ENCODE measurements around the gene CACNA1C. TPM values are rescaled to one million over a fixed set of nuclear protein-coding genes. Genes with fewer than 3 reads are reported as not detected.

Gene CACNA1C
- total RNA-seq, 1 donor: 16.6 TPM

DNA sequence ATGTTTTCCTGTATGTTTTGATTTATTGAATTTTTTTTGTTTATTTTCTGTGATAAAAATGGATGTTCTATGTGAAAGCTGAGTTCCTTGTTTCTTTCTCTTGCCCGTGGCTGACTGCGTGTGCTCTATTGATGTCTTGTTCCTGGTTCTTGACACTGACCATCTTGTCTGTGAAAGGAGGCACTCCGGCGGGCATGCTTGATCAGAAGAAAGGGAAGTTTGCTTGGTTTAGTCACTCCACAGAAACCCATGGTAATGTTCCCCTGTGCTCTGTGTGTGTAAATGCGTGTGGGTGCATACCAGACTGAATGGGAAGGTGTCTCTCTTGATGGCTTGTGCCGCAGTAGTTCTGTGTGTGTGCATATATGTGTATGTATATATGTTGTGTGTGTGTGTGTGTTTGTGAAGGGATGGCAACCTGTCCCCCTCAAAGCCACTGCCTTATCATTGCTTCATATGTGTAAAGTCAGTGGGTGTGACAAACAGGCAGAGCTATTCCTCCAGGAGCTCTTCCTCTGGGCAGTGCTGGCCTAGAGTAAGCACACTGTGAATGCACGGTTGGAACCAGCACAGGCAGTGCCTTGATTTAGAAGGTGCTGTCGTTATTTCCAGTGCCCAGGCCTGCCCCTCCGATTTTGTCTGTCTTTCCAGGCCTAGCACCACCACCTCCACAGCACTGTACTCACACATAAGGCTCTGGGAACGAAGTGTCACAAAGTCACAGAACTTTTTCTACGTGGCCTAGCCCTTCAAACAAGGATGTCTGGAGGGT is 494.7 kb downstream of the CACNA1C start:
- TF ChIP-seq, protein P1, sequence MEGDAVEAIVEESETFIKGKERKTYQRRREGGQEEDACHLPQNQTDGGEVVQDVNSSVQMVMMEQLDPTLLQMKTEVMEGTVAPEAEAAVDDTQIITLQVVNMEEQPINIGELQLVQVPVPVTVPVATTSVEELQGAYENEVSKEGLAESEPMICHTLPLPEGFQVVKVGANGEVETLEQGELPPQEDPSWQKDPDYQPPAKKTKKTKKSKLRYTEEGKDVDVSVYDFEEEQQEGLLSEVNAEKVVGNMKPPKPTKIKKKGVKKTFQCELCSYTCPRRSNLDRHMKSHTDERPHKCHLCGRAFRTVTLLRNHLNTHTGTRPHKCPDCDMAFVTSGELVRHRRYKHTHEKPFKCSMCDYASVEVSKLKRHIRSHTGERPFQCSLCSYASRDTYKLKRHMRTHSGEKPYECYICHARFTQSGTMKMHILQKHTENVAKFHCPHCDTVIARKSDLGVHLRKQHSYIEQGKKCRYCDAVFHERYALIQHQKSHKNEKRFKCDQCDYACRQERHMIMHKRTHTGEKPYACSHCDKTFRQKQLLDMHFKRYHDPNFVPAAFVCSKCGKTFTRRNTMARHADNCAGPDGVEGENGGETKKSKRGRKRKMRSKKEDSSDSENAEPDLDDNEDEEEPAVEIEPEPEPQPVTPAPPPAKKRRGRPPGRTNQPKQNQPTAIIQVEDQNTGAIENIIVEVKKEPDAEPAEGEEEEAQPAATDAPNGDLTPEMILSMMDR (IDR thresholded peaks at IDR 0.05; ENCODE audit: insufficient read depth, low read length): no peak
- no peak for DNase-seq (ENCODE audit: low read depth)

DNA sequence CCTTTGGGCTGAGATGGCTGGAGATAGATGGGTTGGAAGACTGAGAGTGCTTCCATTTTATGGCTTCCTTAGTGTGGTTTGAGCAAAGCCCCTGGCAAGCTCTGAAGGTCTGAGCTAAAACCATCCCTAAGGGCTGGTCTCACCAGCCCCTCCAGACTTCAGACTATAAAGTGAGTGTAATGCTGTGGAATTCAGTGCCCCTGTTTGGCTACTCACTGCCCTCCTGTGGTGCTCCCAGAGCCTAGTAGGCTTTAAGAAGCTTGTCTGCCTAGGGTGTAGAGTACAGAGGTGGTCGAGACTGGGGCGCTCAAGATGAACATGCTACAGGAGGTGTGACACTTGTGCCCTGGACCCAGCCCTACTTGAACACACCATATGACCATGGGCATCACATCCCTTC is 495.3 kb downstream of the CACNA1C start:
- DNase-seq (ENCODE audit: low read depth): no peak
- TF ChIP-seq, protein P1 (IDR thresholded peaks at IDR 0.05; ENCODE audit: insufficient read depth, low read length): no peak

More for the DNA sequence above, 494.7 kb downstream of the CACNA1C start:
- H3K4me3 ChIP-seq (ENCODE audit: low read depth, low read length): no peak overlapping the region

DNA sequence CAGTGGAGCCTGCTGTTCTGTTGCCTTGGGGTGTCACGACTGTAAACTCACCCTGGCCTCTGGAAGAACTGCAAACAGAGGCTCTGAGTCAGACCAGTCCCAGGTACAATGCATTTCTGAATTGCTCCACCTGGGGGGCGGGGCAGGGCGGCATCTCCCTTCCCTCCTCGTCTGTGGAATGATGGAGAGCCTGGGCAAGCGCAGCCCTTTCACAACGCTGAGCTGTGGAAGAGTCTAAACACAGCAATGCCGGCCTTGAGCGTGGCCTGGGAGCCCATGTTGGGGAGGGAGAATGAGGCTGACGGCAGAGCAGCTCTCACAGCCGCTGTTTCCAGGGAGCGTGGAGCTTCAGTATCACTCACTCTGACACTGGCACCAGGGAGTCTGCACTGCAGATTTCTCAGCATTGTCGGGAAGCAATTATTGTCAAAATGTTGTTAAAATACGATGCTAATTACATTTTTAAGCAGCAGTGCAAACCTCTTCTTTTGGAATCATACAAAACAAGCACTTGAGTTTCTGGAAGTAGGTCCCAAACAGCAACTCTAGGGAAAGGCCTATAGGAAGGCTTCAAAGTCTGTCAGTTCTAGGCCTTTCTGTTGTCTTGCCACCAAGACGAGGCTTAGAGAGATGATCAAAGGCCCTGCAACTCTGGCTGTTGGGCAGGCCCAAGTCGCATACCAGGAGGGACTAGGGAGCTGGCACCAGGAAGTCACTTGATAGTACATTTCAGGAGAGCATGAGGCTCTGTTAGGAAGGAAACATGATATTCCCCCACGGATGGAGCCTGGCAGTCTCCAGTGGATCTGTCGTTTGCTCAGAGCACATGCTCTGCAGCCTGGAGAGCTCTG is 498.0 kb downstream of the CACNA1C start:
- H3K4me3 ChIP-seq (ENCODE audit: low read depth, low read length): no peak overlapping the region
- TF ChIP-seq, protein P1 (IDR thresholded peaks at IDR 0.05; ENCODE audit: insufficient read depth, low read length): no peak
- no peak for DNase-seq (ENCODE audit: low read depth)

More for the DNA sequence above, 495.3 kb downstream of the CACNA1C start:
- H3K4me3 ChIP-seq (ENCODE audit: low read depth, low read length): no peak overlapping the region

DNA sequence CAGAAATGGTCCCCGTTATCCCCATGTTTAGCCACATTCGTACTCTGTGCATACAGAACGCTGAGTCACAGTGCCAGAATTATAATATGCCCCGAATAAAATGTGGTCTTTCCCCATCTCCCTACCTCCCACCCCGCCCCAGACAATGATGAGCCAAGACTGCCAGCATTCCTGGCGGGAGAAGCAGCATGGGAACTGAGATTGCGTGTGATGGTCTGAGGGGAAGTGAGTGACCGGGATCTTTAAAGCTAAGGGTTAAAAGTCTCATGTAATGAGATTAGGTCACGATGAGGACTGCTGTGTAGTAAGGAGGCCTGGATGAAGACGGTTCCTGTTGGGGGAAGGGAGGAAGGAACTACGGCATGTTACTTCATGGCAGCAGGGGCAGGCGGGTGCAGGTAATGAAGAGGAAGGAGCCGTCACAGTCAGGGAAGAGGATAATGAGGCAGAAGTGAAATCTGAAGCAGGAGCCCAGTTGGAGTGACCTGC is 498.7 kb downstream of the CACNA1C start:
- TF ChIP-seq, protein P1 (IDR thresholded peaks at IDR 0.05; ENCODE audit: insufficient read depth, low read length): no peak
- DNase-seq (ENCODE audit: low read depth): no peak
- no peak overlapping the region for H3K4me3 ChIP-seq (ENCODE audit: low read depth, low read length)

DNA sequence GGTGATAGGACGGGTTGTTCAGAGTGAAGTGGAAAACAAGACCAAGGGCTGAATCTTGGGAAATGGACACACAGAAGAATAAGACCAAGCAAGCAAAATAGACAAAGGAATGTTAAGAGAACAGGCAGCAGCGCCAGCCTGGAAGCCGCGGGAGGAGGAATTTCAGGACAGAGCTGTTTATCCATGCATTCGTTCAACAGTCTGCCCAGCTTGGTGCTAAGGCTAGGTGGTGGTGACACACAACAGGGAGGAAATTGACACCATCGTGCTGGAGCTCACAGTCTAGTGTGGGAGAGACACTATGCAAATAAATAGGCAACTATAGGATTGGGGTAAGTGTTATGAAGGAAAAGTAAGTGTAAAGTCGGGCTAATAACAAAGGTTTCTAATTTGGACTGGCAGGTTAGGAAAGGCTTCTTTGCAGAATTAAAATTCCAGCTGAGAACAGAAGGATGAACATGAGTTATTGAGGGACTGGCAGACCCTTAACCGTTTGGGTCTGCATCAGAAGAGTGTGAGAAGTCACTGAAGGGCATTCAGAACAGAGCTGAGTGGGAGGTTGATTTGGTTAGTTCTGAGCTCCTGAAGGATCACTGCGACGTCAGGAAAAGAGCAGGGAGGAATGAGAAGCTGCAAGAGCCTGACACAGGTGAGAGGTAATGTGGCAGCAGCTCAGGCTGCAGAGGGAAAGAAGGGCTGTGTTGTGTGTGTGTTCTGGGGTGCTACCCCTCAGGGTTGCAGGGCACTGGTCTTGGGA is 499.4 kb downstream of the CACNA1C start:
- TF ChIP-seq, protein P1 (IDR thresholded peaks at IDR 0.05; ENCODE audit: insufficient read depth, low read length): no peak
- H3K4me3 ChIP-seq (ENCODE audit: low read depth, low read length): no peak overlapping the region
- no peak for DNase-seq (ENCODE audit: low read depth)

DNA sequence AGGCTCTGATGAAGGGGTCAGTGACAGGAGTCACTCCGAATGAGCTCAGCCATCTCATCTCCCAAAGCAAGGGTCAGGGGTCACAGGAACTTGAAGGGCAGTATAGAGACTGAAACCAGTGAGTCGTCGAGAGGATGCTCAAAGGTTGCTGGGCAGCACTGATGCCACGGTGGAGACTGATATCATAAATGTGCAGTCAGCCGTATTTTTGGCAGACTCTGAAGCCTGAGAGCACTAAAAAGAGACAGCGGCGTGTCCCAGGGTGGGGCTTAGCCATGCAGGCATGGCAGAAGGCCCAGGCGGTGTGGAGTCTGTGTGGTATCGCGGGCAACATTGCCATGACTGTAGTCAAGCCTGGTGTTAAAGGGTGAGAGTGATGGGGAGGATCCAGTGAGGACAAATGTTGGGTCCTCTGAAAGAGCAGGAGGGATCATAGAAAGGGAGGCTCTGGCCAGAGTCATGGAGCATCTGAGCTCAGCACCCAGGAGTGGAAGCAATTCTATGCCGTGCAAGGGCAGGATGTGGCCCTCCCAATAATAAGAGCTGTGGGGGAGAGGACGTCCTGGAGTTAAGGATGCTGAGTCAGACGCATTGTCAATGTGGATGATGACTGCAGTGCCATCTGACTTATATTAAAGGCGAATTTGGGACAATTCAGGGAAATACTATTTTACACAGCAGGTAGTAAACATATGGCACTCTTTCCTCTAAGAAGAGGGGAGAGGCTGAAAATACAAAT is 500.8 kb downstream of the CACNA1C start:
- DNase-seq (ENCODE audit: low read depth): no peak
- no peak overlapping the region for H3K4me3 ChIP-seq (ENCODE audit: low read depth, low read length)
- TF ChIP-seq, protein P1 (IDR thresholded peaks at IDR 0.05; ENCODE audit: insufficient read depth, low read length): no peak

Data from fibroblast of the aortic adventitia (primary cell).